Measurements from ENCODE around the gene RPTOR.

Gene RPTOR

GRCh38 chr17:80882926-80883685, 338.5 kb downstream of the RPTOR start (continued):
- no peak for TF ChIP-seq PBX3 (CRISPR knock-in tag; IDR thresholded peaks at IDR 0.05)
- no peak for TF ChIP-seq ZNF776 (tag by site-specific recombination; IDR thresholded peaks at IDR 0.05; ENCODE audit: borderline replicate concordance)

- H3K36me3 ChIP-seq (ENCODE audit: control insufficient read depth in 2 of 2, insufficient read depth in 1 of 2, low read length in 2 of 2), result peaks cover 4 to 62% of the 10 kb centered on the region in 2 experiments; a peak in 2 of 3 replicates
- ChIA-PET CTCF (interaction anchor here (1.1 kb wide), 1 partner anchor 18 kb away, joined by 3 read pairs; no protein-coding TSS in a partner anchor), POLR2A (no interaction called here)
- no peak overlapping the region for H3K27ac ChIP-seq (ENCODE audit: extremely low read depth, low read depth, low read length)
- TF ChIP-seq TRIM28 (IDR thresholded peaks at IDR 0.05; ENCODE audit: borderline replicate concordance, low read length) (no peak), ZBTB7A (tag by site-specific recombination; IDR thresholded peaks at IDR 0.05; ENCODE audit: low read depth) (no peak), ZBTB21 (tag by site-specific recombination; IDR thresholded peaks at IDR 0.05) (no peak), ZNF785 (tag by site-specific recombination; IDR thresholded peaks at IDR 0.05) (no peak), ZNF555 (tag by site-specific recombination; conservative IDR thresholded peaks at IDR 0.05) (no peak), ZNF843 (tag by site-specific recombination; IDR thresholded peaks at IDR 0.05) (no peak), ZNF311 (tag by site-specific recombination; IDR thresholded peaks at IDR 0.05; ENCODE audit: borderline replicate concordance) (no peak), REPIN1 (tag by site-specific recombination; IDR thresholded peaks at IDR 0.05; ENCODE audit: low read depth) (no peak), ZNF777 (tag by site-specific recombination; IDR thresholded peaks at IDR 0.05; ENCODE audit: borderline replicate concordance) (no peak), ZNF518A (tag by site-specific recombination; conservative IDR thresholded peaks at IDR 0.05; ENCODE audit: low read depth) (no peak), ATF2 (tag by site-specific recombination; IDR thresholded peaks at IDR 0.05; ENCODE audit: low read depth) (no peak), ZNF670 (tag by site-specific recombination; IDR thresholded peaks at IDR 0.05; ENCODE audit: low read depth) (no peak), ZNF350 (tag by site-specific recombination; IDR thresholded peaks at IDR 0.05) (no peak), ZNF121 (tag by site-specific recombination; IDR thresholded peaks at IDR 0.05) (no peak), ZNF639 (tag by site-specific recombination; IDR thresholded peaks at IDR 0.05) (no peak), ZNF140 (tag by site-specific recombination; IDR thresholded peaks at IDR 0.05) (no peak), ZNF26 (tag by site-specific recombination; IDR thresholded peaks at IDR 0.05) (no peak), ZSCAN30 (tag by site-specific recombination; IDR thresholded peaks at IDR 0.05) (no peak), MZF1 (tag by site-specific recombination; IDR thresholded peaks at IDR 0.05; ENCODE audit: borderline replicate concordance) (no peak), ZSCAN5A (tag by site-specific recombination; IDR thresholded peaks at IDR 0.05) (no peak)
- no peak overlapping the region for H3K4me3 ChIP-seq (ENCODE audit: low read depth, low read length)
- no peaks in the 10 kb centered on the region for H3K9me3 ChIP-seq (ENCODE audit: control insufficient read depth, insufficient read depth, low read depth, low read length)
- H3K4me1 ChIP-seq (ENCODE audit: control insufficient read depth, insufficient read depth, low read length), result no peaks in the 10 kb centered on the region
Measured at GRCh38 chr17:80883831-80884735, 339.4 kb downstream of the RPTOR start.
